Activated CD8-positive, alpha-beta T cell treated with anti-CD3 and anti-CD28 coated beads, Interleukin-2, amount 10 ng/mL, durations not matched to agents 7 days and 5 days (primary cell): ENCODE data around the gene TRIM59. TPM values are rescaled to one million over a fixed set of nuclear protein-coding genes. Genes with fewer than 3 reads are reported as not detected.

Source experiments
- ATAC-seq: fragments of 150-1000 bp; cut with Tn5 transposase; one replicate; pipeline ENCODE4 v1.10.0; 2021; ENCODE audit warnings: moderate library complexity
- CTCF ChIA-PET: fragments of 350-600 bp; sonication (Branson Sonifier 250); formaldehyde crosslinking; loops from one replicate; lab custom pipeline; 2021; ENCODE audit warnings: antibody characterized with exemption; lab: Charles Lee
- POLR2A ChIA-PET: fragments of 350-600 bp; sonication (Branson Sonifier 250); formaldehyde crosslinking; loops from one replicate; lab custom pipeline; 2021; ENCODE audit warnings: antibody characterized with exemption; lab: Charles Lee
- DNase-seq: peaks from one replicate; pipeline ENCODE4 v3.0.0-alpha.2; 2020
- H3K27ac Mint-ChIP-seq: one replicate; pipeline ENCODE4 v1.8.0; 2021; ENCODE audit warnings: mild to moderate bottlenecking, mixed read lengths
- H3K27me3 Mint-ChIP-seq: one replicate; pipeline ENCODE4 v1.8.0; 2021; ENCODE audit warnings: low read depth, mixed read lengths
- H3K36me3 Mint-ChIP-seq: one replicate; pipeline ENCODE4 v1.8.0; 2021; ENCODE audit warnings: low read depth, mixed read lengths
- H3K4me1 Mint-ChIP-seq: one replicate; pipeline ENCODE4 v1.8.0; 2021; ENCODE audit warnings: low read depth, mixed read lengths
- H3K4me3 Mint-ChIP-seq: one replicate; pipeline ENCODE4 v1.8.0; 2021; ENCODE audit warnings: mild to moderate bottlenecking, mixed read lengths
- H3K9me3 Mint-ChIP-seq: one replicate; pipeline ENCODE4 v1.8.0; 2022; ENCODE audit warnings: mixed read lengths; ENCODE audit not compliant: insufficient read depth
- total RNA-seq, 2 experiments: library from RNA; stranded (reverse); gene quantifications; one replicate each; pipeline ENCODE4 v1.2.3, GENCODE V29; 2021

TRIM59 gene
- total RNA-seq, 2 experiments from 2014 or later, result 51.2 to 53.5 TPM

DNA sequence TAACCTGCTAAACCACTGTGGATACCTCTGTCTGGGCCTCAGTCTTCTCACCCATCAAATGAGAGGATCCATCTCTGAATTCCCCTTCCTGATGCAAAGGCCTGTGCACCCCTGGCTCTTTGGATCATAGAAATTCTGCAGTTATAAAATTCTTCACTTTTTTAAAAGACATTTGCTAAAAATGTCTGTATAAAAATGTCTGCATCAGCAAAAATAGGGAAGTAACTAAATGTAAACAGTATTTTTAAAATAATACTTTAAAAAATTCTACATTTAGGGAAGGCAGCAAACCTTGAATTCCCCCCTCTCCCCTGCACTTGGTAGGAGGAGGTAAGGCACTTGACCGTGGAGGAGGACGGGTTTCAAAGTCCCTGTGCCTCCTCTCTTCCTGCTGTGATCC, 25.6 kb upstream of the TRIM59 start:
- no peak overlapping the region for H3K4me3 Mint-ChIP-seq
- ChIA-PET CTCF (no interaction called here), POLR2A (no interaction called here)
- no peaks in the 10 kb centered on the region for H3K9me3 Mint-ChIP-seq
- peaks cover 2% of the 10 kb centered on the region for H3K4me1 Mint-ChIP-seq
- no peak overlapping the region for H3K27ac Mint-ChIP-seq
- ATAC-seq, result no peak
- peaks cover 1% of the 10 kb centered on the region for H3K36me3 Mint-ChIP-seq
- peaks cover 13% of the 10 kb centered on the region for H3K27me3 Mint-ChIP-seq
- DNase-seq, result no peak

DNA sequence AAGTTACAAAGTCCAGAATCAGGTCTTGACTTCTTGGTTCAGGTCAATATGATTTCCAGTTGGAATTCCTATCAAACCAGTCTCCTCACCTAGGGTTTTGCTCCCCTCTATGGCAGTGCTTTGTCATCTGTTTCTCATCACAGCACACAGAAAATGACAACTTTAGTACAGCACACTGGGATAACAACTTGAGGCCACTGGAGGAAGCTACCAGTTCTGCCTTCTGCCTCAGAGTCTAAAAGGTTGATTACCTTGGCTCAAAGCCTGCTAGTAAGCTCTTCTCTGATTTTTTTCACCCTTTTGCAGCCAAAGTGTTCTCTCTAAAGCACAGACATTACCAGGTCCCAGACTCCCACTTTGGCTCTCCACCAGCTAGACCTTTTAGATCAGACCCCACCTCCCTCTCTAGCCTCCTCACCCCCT, 24.8 kb upstream of the TRIM59 start:
- Mint-ChIP-seq H3K4me3 (no peak overlapping the region), H3K9me3 (peaks cover 5% of the 10 kb centered on the region), H3K4me1 (peaks cover 2% of the 10 kb centered on the region), H3K27me3 (peaks cover 13% of the 10 kb centered on the region), H3K36me3 (peaks cover 3% of the 10 kb centered on the region), H3K27ac (no peak overlapping the region)
- POLR2A ChIA-PET, result no interaction called here
- DNase-seq, result no peak
- ATAC-seq, result no peak
- CTCF ChIA-PET, result no interaction called here

DNA sequence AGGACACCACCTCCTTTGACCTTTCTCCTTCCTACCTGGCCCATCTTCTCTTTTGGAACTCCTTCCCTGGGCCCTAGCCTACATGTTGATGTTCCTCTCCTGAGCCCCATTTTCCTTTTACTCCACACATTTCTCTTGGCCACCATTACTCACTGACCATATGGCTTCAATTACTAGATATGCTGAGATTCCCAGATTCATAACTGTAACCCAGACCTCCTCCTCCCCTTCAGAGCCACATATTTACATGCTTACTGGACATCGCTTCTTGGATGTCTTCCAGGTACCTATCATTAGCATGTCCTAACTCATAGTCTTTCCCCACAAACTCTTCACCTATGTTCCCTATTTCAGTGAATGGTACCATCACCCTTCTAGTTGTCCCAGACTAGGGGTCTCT, 24.4 kb upstream of the TRIM59 start:
- no peak overlapping the region for H3K27ac Mint-ChIP-seq
- POLR2A ChIA-PET, result no interaction called here
- peaks cover 2% of the 10 kb centered on the region for H3K4me1 Mint-ChIP-seq
- ATAC-seq (no peak), DNase-seq (no peak)
- peaks cover 3% of the 10 kb centered on the region for H3K36me3 Mint-ChIP-seq
- no peak overlapping the region for H3K4me3 Mint-ChIP-seq
- peaks cover 15% of the 10 kb centered on the region for H3K27me3 Mint-ChIP-seq
- peaks cover 5% of the 10 kb centered on the region for H3K9me3 Mint-ChIP-seq
- CTCF ChIA-PET, result no interaction called here

DNA sequence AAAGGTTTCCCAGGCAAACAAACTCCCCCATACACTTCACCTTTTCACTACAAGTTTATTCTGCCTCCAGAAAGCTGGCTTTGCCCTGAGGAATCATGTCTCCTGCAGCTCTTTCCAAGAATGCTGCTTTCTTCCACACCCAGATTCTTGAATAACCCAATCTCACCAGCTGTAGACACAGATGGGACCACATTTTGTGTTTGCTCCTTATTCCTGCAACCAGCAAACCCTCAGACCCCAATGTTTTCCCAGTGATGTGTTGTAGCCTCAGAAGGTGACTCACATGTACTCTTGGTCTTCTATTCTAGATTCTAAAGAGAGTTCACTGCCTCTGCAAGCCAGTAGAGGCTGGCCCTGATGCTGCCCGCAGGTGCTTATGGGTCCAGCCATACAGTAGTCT, 23.6 kb upstream of the TRIM59 start:
- ChIA-PET CTCF (no interaction called here), POLR2A (no interaction called here)
- peaks cover 2% of the 10 kb centered on the region for H3K4me1 Mint-ChIP-seq
- DNase-seq (no peak), ATAC-seq (no peak)
- peaks cover 5% of the 10 kb centered on the region for H3K9me3 Mint-ChIP-seq
- H3K27me3 Mint-ChIP-seq, result peaks cover 18% of the 10 kb centered on the region
- H3K27ac Mint-ChIP-seq, result no peak overlapping the region
- no peak overlapping the region for H3K4me3 Mint-ChIP-seq
- peaks cover 3% of the 10 kb centered on the region for H3K36me3 Mint-ChIP-seq

DNA sequence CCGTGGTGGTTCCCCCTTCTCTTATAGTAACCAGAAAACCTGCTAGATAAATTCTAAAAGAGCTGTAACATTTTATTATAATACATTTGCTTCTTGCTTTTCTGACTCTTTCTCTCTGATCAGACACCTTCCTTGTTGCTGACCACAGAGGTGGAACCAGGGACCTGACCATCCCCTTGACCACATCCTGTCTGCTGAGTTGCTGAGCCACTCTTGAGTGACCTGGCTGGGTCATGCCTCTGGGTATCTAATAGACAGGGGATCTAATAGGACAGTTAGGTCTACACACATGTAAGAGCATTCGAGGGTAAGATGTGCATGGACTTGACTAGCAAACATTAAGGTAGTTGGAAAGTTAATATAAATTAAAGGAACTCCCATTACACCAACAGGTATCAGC, 22.8 kb upstream of the TRIM59 start:
- Mint-ChIP-seq H3K27me3 (peaks cover 18% of the 10 kb centered on the region), H3K4me1 (no peaks in the 10 kb centered on the region), H3K4me3 (no peak overlapping the region), H3K36me3 (peaks cover 3% of the 10 kb centered on the region), H3K27ac (no peak overlapping the region), H3K9me3 (peaks cover 5% of the 10 kb centered on the region)
- POLR2A ChIA-PET, result no interaction called here
- DNase-seq, result no peak
- CTCF ChIA-PET, result no interaction called here
- no peak for ATAC-seq

DNA sequence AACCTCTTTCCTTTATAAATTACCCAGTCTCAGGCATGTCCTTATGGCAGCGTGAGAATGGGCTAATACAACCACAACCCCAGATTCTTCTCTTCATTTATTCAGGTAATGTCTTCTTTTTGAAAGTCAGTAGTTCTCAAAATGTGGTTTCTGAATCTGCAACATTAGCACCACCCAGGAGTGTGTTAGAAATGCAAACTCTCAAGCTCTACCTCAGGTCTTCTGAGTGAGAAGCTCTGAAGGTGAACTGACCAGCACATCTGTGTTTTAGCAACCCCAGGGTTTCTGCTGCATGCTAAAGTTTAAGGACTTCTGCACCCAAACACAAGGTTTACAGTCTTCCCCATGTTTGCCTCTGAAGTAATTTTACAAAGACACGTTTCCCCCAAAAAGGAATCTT, 22.3 kb upstream of the TRIM59 start:
- Mint-ChIP-seq H3K27me3 (peaks cover 22% of the 10 kb centered on the region), H3K4me1 (no peaks in the 10 kb centered on the region), H3K36me3 (peaks cover 3% of the 10 kb centered on the region), H3K27ac (no peak overlapping the region), H3K4me3 (no peak overlapping the region), H3K9me3 (peaks cover 5% of the 10 kb centered on the region)
- DNase-seq, result no peak
- ChIA-PET CTCF (no interaction called here), POLR2A (no interaction called here)
- no peak for ATAC-seq

DNA sequence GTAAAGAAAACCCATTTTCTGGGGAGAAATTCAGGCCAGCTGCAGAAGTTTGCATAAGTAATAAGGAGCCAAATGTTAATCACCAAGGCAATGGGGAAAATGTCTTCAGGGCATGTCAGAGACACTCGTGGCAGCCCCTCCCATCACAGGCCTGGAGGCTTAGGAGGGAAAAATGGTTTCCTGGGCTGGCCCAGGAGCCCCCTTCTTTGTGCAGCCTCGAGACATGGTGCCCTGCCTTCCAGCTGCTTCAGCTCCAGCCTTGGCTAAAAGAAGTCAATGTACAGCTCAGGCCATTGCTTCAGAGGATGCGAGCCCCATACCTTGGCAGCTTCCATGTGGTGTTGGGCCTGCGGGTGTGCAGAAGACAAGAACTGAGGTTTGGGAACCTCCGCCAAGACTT, 20.6 kb upstream of the TRIM59 start:
- ChIA-PET POLR2A (no interaction called here), CTCF (no interaction called here)
- ATAC-seq (no peak), DNase-seq (no peak)
- H3K27me3 Mint-ChIP-seq, result peaks cover 19% of the 10 kb centered on the region
- H3K27ac Mint-ChIP-seq, result no peak overlapping the region
- no peaks in the 10 kb centered on the region for H3K4me1 Mint-ChIP-seq
- peaks cover 3% of the 10 kb centered on the region for H3K36me3 Mint-ChIP-seq
- H3K9me3 Mint-ChIP-seq, result peaks cover 5% of the 10 kb centered on the region
- H3K4me3 Mint-ChIP-seq, result no peak overlapping the region

DNA sequence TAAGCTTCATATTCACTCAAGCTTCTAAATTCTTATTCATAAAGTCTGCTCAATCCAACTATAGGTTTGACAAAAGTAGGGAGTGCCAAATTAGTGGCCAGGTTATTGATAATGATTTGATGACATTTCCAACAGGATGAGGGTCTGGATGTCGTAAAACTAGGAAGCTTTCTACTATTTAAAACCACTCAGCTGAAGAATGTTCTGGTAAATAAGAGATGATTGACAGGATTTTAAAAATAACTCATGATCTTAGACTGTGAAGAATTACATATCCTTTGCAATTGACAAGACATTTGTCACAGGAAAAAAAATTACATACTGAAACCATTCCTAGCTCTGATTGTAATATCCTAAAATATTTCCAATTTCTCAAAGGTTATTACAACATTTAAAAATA, 15.4 kb upstream of the TRIM59 start:
- H3K9me3 Mint-ChIP-seq, result peaks cover 5% of the 10 kb centered on the region
- ATAC-seq (no peak), DNase-seq (no peak)
- peaks cover 26% of the 10 kb centered on the region for H3K27me3 Mint-ChIP-seq
- no peak overlapping the region for H3K4me3 Mint-ChIP-seq
- POLR2A ChIA-PET, result no interaction called here
- H3K36me3 Mint-ChIP-seq, result peaks cover 2% of the 10 kb centered on the region
- no peaks in the 10 kb centered on the region for H3K4me1 Mint-ChIP-seq
- no peak overlapping the region for H3K27ac Mint-ChIP-seq
- CTCF ChIA-PET, result interaction anchor here (1.0 kb wide), 1 partner anchor 580 kb away, joined by 5 read pairs; no protein-coding TSS in a partner anchor

DNA sequence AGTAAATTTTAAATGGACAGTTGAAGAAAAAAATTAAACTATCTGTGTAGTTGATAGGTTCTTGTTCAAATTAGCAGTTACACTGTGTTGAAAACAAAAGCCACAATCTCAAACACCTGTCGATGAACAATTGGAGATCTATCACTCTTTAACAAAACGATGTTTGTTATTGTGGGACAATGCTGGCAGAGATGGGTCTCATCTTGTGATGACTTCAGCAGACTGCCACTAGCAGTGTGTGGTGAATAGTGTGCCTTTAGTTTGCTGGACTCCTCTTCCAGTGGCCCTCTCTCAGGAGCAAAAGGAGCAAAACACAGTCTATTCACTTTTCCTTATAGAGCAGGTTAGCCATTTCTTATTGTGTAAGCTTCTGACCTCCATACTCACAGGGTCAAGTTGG, 14.7 kb upstream of the TRIM59 start:
- H3K9me3 Mint-ChIP-seq, result no peaks in the 10 kb centered on the region
- DNase-seq (no peak), ATAC-seq (no peak)
- no peak overlapping the region for H3K27ac Mint-ChIP-seq
- H3K4me3 Mint-ChIP-seq, result no peak overlapping the region
- CTCF ChIA-PET, result interaction anchor here (1.0 kb wide), 1 partner anchor 580 kb away, joined by 5 read pairs; no protein-coding TSS in a partner anchor
- peaks cover 26% of the 10 kb centered on the region for H3K27me3 Mint-ChIP-seq
- POLR2A ChIA-PET, result no interaction called here
- no peaks in the 10 kb centered on the region for H3K4me1 Mint-ChIP-seq
- no peaks in the 10 kb centered on the region for H3K36me3 Mint-ChIP-seq

DNA sequence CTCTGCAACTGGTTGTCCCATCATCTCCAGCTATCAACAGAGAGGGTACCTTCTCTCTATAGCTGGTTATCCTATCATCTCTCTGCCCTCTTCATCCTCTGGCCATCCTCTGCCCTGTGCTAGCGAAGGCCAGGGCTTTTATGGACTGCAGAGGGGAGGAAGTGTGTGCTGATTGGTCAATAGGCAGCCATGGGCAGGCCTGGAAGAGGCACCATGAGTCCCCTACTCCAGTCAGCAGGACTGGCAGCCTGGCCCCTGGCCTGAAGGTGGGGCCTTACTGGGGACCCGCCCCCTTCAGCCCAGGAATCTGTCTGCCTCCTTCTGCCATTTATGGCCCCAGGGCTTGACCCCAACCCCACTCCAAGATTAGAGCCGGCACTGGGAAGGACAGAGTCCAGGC, 10.4 kb upstream of the TRIM59 start:
- POLR2A ChIA-PET, result interaction anchor here (1.2 kb wide), 2 partner anchors 9 to 11 kb away, joined by 3 read pairs; no protein-coding TSS in a partner anchor
- DNase-seq, result no peak
- no peak overlapping the region for H3K4me3 Mint-ChIP-seq
- no peak overlapping the region for H3K27ac Mint-ChIP-seq
- H3K27me3 Mint-ChIP-seq, result peaks cover 28% of the 10 kb centered on the region
- no peaks in the 10 kb centered on the region for H3K9me3 Mint-ChIP-seq
- ATAC-seq, result no peak
- no peaks in the 10 kb centered on the region for H3K4me1 Mint-ChIP-seq
- no peaks in the 10 kb centered on the region for H3K36me3 Mint-ChIP-seq
- CTCF ChIA-PET, result no interaction called here

DNA sequence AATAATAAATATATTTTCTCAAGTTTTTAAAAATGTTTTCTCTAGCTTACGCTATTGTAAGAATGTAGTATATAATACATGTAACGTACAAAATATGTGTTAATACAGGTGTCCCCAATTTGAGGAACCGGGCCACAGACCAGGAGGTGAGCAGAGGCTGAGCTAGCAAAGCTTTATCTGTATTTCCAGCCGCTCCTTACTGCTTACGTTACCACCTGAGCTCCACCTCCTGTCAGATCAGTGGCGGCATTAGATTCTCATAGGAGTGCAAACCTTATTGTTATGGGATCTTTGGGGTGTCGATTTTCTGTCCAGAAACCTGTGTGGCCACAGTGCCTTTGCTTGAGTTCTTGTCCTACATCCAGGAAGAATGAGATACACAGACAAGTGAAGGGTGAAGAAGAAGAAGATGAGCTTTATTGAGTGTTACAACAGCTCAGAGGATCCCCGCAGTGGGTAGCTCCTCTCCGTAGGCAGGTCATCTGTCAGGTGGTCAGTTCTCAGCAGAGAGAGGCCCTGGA, 9.9 kb upstream of the TRIM59 start:
- ChIA-PET POLR2A (interaction anchor here (1.2 kb wide), 1 partner anchor 9 kb away, joined by 3 read pairs; no protein-coding TSS in a partner anchor), CTCF (no interaction called here)
- Mint-ChIP-seq H3K27me3 (peaks cover 25% of the 10 kb centered on the region), H3K36me3 (no peaks in the 10 kb centered on the region), H3K9me3 (no peaks in the 10 kb centered on the region), H3K27ac (no peak overlapping the region), H3K4me1 (no peaks in the 10 kb centered on the region), H3K4me3 (no peak overlapping the region)
- no peak for ATAC-seq
- DNase-seq, result no peak

DNA sequence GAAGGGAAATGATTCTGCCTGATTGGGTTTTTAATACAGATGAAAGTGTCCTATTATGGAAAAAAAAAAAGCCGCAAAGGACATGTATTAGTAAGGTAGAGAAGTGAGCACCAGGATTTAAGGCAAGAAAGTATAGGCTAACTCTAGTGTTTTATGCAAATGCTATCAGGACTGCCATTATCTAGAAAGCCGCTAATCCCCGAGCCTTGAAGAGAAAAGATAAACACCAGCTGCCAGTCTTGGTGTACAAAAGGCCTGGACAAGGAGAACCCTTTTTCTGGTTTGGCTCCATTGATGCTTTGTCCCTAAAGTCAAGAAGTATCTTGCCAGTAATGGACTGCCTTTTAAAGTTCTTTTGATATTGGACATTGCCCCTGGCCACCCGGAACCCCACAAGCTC, 8.6 kb upstream of the TRIM59 start:
- ATAC-seq, result no peak
- H3K9me3 Mint-ChIP-seq, result no peaks in the 10 kb centered on the region
- H3K36me3 Mint-ChIP-seq, result no peaks in the 10 kb centered on the region
- POLR2A ChIA-PET, result interaction anchor here (1.8 kb wide), 1 partner anchor 9 kb away, joined by 5 read pairs; the partner anchor contains the start of gene TRIM59
- peaks cover 21% of the 10 kb centered on the region for H3K27me3 Mint-ChIP-seq
- H3K4me1 Mint-ChIP-seq, result no peaks in the 10 kb centered on the region
- H3K4me3 Mint-ChIP-seq, result no peak overlapping the region
- no peak overlapping the region for H3K27ac Mint-ChIP-seq
- DNase-seq, result no peak
- CTCF ChIA-PET, result no interaction called here
